HG03439 (cell line): ENCODE results near the gene ZMAT5.

Experiments used
- ATAC-seq: cut with Tn5 transposase; IDR thresholded peaks from one replicate; pipeline ENCODE4 v1.9.1; 2021; ENCODE audit warnings: mild to moderate bottlenecking, moderate library complexity; ENCODE audit not compliant: unreplicated experiment

Gene ZMAT5

DNA sequence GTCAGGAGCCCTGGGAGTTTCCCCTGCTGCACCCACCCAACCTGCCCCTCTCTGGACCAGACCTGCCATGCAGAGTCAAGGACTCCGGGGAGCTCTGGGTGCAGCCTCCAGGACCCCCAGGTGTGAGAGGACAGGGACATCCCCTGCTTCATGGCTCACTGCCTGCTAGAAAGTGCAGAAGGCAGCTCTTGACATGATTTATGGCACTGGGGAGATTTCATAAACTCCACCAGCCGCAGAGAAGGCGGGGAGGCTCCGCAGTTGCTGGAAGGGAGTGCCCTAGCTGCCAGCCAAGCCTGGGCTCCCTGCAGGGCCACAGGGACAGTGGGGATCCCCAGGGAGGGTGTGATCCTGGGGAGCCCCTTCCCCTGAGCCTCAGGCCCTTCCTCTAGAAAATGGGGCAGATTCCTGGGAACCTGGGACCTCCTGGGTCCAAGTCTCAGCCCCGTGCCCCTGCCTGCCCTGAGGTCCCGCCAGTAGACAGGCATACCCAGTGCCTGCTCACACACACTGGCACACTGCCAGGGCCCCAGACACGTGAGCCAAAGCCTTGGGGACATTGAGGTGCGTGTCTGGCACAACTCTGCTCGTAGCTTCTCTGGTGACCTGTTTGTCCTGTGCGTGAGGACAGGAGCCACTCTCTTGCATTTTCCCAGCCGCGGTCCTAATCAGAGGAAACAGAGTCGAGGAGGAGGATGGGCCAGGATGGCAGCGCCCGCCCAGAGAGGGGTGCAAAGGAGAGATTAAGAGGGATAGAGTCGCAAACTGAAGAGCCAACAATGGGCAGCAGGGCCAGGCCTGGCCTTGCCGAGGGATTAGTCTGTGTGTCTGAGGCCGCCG lies 33.2 kb downstream of the ZMAT5 start:
- ATAC-seq = no peak

- no peak for ATAC-seq
These were observed 33.9 kb downstream of the ZMAT5 start for GRCh38 chr22:29732883-29733282.

GRCh38 chr22:29731058-29731850 lies 35.6 kb downstream of the ZMAT5 start:
- ATAC-seq = no peak

- no peak for ATAC-seq
These were observed 37.6 kb downstream of the ZMAT5 start for GRCh38 chr22:29729161-29729560.

DNA sequence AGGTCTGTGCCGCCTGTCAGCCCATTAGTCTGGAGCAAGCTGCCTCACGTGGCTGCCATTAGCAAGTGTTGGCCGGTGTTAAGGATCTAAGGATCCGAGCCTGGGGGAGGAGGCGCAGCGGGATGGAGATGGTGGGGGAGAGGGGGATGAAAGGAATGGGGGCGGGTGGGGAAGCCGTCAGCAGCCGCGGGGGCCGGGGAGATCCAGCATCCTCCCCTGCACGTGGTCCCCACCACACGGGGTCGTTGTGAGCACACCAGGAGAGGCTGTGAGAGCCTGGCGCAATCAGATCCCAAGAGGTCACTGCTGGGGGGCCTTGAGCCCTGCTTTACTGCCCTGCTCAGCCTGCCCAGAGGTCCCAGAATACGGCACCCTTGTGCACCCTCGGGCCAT lies 39.7 kb downstream of the ZMAT5 start:
- no peak for ATAC-seq

DNA sequence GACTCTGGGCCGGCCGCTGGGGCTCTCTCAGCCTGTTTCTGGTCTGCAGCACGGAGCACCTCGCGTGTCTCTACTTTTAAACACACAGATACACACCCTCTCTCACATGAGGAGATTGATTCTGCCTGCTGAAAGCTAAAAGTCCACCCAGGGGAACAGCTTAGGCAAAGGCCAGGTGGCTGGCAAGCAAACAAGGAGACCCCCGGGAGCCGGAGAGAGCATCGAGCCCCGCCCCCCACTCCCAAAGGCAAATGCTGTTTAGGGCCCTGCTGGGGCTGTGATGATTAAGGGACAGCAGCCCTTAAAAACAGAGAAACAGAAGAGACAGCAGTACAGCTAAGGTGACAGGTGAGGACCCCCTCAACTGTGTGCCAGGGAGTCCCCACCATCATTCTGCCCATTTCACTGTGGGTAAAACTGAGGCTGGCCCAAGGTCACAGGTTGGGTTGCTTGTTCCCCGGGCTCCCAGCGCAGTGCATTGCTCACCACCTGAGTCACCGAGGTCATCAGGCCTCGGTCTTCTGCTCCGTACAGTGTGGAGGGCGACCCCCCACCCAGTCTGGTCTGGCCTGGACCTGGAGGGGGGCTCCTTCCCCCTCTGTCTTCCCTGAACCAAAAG lies 40.2 kb downstream of the ZMAT5 start:
- ATAC-seq = no peak

DNA sequence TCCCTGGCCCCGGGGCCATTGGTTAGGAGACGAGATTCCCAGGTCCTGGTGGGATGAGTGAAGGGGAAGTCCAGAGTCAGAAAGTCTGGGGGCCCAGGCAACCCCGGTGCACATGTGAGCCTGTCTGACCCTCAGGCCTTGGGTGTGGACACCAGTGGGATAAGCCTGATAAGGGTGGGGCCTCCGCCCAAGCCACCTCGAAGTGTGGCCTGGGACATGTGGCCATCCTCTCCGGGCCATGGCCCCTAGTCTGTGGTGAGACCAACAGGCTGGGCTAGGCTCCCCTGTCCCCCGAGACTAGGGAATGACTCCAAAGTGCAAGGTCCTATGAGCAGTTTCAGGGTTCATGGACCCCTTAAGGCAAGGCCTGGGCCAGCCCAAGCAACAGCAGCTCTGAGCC lies 40.7 kb downstream of the ZMAT5 start:
- ATAC-seq = no peak

DNA sequence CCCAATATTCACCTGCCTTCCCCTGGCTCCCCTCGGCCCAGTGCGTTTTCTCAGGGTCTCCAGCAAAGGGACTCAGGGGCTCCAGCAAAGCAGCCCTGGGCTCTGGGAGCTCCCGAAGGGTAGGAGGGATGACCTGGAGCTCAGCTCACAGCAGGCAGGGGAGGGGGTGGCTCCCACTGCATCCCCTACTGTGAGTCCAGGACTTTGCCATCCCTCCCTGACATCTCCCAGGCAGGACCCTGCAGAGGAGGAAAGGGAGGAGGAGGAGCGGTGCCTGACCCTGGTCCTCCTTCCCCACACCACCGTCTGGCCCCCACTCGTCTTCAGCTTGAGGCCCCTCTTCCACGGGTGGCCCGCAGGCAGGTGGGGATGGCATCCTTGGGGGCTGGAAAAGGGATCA lies 42.0 kb downstream of the ZMAT5 start:
- no peak for ATAC-seq

- ATAC-seq = no peak
These were observed 43.0 kb downstream of the ZMAT5 start for GRCh38 chr22:29723766-29724165.

GRCh38 chr22:29722587-29722986 lies 44.2 kb downstream of the ZMAT5 start:
- ATAC-seq = no peak

GRCh38 chr22:29722151-29722550 lies 44.7 kb downstream of the ZMAT5 start:
- ATAC-seq = no peak

- no peak for ATAC-seq
These were observed 45.9 kb downstream of the ZMAT5 start for GRCh38 chr22:29720811-29721323.

GRCh38 chr22:29719899-29720645 lies 46.7 kb downstream of the ZMAT5 start, which contains the start of gene CABP7:
TSS of gene CABP7 (plus strand) at chr22:29720003. CDS start at chr22:29720425, 422 bp downstream.
- no peak for ATAC-seq

GRCh38 chr22:29718949-29719898 lies 47.6 kb downstream of the ZMAT5 start:
- no peak for ATAC-seq

GRCh38 chr22:29717789-29718188 lies 49.0 kb downstream of the ZMAT5 start:
- no peak for ATAC-seq

DNA sequence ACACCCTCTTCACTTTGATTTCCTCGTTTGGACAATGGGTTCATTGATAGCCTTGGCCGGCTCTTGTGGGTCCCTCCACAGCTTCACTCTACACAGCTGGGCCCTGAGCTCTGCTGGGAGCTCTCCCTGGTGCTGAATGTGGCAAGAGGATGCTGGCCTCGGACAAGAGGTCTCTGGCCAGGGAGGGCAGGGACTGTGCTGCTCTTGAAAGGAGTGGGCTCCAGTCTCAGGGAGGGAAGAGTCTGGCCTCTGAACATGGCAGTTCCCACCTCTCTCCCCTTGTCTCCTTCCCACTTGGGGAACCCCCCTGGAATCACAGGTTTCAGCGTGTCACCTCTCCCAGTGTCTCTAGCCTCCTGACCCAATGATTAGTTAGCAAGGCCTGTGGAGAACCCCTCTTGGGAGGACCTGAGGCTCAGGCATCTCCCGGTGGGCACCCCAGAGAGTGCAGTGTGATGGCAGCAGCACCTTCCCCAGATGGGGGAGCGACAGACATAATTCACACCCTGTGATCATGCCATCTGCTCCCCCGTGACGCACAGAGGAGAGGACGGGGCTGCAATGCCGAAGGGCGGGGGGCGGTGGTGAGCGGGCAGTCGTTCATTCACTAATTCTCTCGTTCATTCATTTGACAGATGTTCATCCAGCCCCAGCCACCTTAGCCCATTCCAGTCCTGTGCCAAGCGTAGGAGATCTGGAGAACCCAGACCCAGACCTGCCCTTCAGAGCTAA lies 49.8 kb downstream of the ZMAT5 start:
- no peak for ATAC-seq

DNA sequence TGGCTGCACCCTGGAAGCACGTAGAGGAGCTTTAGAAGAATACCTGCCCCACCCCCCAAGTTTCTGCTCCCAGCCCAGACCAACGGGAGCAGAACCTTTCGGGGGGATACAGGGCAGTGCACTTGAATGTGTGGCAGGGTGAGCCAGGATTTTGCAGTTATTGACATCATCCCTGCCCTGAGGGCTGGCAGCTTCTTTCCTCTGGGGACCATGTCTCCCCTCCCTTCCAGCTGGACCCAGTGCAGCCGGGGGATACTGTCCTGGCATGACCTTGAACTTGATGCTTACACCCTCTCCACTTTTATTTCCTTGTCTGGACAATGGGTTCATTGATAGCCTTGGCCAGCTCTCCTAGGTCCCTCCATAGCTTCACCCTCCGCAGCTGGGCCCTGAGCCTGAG lies 51.1 kb downstream of the ZMAT5 start:
- ATAC-seq = no peak

DNA sequence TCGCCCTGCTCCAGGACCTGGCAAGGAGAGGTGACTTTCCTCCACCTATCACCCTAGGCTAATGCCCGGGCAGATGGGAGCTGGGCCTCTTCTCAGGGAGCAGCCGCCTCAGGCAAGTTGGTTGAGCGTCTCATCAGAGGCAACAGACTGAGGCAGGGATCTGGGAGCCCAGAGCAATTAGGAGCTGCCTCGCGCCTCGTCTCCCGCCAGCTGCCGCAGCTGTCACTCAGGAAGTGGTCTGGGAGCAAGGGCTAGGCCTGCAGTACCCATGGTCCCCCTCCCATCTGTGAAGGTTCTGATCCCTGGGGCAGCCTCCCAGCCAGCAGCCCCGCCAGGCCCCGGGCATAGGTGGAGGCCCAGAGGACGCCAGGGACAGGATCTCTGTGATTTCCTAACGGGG lies 51.6 kb downstream of the ZMAT5 start:
- no peak for ATAC-seq

GRCh38 chr22:29713156-29713727 lies 53.6 kb downstream of the ZMAT5 start:
- ATAC-seq = no peak
